Activated CD8-positive, alpha-beta memory T cell treated with anti-CD3 and anti-CD28 coated beads, Interleukin-2, amount 10 ng/mL, durations not matched to agents 7 days and 5 days (primary cell): ENCODE data around the gene TEDC1. TPM values are rescaled to one million over a fixed set of nuclear protein-coding genes. Genes with fewer than 3 reads are reported as not detected.

Source experiments
- ATAC-seq: fragments of 150-1000 bp; cut with Tn5 transposase; one replicate; pipeline ENCODE4 v1.10.0; 2021; ENCODE audit warnings: moderate library complexity
- CTCF ChIA-PET: fragments of 350-600 bp; sonication (Branson Sonifier 250); formaldehyde crosslinking; loops from one replicate; lab custom pipeline; 2021; ENCODE audit warnings: antibody characterized with exemption; lab: Charles Lee
- DNase-seq: peaks from one replicate; pipeline ENCODE4 v3.0.0-alpha.2; 2020
- H3K27ac Mint-ChIP-seq: one replicate; pipeline ENCODE4 v1.8.0; 2021; ENCODE audit warnings: mild to moderate bottlenecking, mixed read lengths
- H3K27me3 Mint-ChIP-seq: one replicate; pipeline ENCODE4 v1.8.0; 2021; ENCODE audit warnings: mixed read lengths
- H3K36me3 Mint-ChIP-seq: one replicate; pipeline ENCODE4 v1.8.0; 2021; ENCODE audit warnings: mild to moderate bottlenecking, mixed read lengths
- H3K4me1 Mint-ChIP-seq: one replicate; pipeline ENCODE4 v1.8.0; 2021; ENCODE audit warnings: mixed read lengths
- H3K4me3 Mint-ChIP-seq: one replicate; pipeline ENCODE4 v1.8.0; 2021; ENCODE audit warnings: mild to moderate bottlenecking, moderate library complexity, mixed read lengths
- H3K9me3 Mint-ChIP-seq: one replicate; pipeline ENCODE4 v1.8.0; 2022; ENCODE audit warnings: low read depth, mixed read lengths
- total RNA-seq, 2 experiments: library from RNA; stranded (reverse); gene quantifications; one replicate each; pipeline ENCODE4 v1.2.3, GENCODE V29; 2021

Gene TEDC1
- total RNA-seq, 2 experiments from 2014 or later: 40.6 to 56.8 TPM

DNA sequence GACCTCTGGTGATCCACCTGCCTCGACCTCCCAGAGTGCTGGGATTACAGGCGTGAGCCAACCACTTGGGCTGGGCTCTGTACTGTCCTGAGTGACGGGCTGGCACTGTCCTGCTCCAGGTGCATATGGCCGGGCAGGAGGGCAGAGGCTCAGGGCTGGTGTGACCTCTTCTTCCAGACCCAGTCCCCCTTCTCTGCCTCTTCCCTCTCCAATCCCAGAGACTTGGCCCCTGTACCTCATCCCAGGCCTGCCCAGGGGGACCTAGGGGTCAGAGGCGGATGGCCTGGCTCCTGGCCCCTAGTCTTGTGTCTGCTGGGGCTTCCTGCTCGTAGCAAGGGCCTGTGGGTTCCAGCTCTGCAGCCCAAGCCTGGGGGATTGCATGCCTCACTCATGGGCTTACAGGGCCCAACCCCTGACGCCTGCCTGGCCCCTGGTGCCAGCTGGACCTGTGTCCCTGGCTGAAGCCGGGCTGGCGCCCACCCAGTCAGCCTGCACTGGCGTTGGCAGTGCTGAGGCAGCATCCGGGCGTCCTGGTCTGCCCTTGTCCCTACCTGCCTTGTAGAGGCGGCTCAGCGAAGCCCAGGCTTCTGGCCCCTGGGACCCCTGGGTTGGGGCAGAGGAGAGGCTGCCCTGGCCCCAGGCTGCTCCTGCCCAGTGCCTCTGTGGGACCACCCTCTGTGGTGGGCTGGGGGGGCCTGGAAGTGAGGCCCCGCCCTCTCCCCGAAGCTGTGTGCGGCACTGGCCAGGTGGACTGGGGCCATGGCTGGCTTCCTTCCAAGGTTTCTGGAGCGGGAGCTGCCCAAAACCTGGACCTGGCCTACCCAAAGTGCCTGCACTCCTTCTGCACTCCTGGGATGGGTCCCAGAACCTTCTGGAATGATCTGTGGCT lies 4.3 kb downstream of the TEDC1 start:
- no peaks in the 10 kb centered on the region for H3K36me3 Mint-ChIP-seq
- H3K4me1 Mint-ChIP-seq: peaks cover 6% of the 10 kb centered on the region
- H3K4me3 Mint-ChIP-seq: no peak overlapping the region
- H3K27ac Mint-ChIP-seq: no peak overlapping the region
- no peaks in the 10 kb centered on the region for H3K27me3 Mint-ChIP-seq
- CTCF ChIA-PET: no interaction called here
- H3K9me3 Mint-ChIP-seq: no peaks in the 10 kb centered on the region
- DNase-seq (no peak), ATAC-seq (no peak)

DNA sequence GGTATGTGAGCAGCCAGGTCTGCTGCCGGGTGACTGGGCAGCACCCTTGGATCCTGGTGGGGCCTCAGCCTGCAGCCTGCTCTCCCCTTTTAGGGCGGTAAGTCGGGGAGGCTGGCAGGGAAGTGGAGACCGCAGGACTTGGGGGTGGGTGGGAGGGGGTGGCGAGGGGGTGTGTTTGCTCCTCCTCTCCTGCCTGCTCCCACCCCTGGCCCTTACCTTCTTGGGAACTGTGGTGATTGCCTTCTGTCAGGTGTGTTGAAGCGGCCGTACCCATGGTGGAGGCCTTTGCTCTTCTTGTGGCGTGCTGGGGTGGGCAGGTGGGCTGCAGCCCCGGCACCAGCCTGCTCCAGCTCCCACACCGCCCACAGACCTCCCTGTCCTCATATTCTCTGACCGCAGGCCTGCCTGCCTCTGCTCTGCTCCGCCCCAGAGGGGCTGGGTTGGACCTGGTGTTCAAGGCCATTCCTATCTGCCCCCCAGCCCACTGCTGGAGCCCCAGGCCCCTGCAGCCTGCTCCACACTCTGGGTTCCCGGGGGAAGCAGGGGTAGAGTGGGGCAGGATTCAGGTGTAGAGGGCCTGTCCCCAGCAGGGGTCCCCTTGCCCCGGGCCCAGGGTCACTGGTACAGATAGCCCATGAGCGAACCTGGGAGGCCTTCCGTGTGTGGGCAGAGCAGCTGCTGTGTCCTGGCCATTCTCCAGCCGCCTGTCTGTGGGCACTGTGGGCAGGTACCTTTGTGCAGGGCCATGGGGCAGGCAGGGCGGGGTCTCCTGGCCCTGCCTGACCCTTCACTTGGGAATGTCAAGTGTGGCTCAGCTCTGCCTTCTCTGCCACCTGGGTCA lies 5.2 kb downstream of the TEDC1 start:
- no peaks in the 10 kb centered on the region for H3K9me3 Mint-ChIP-seq
- CTCF ChIA-PET: no interaction called here
- H3K4me1 Mint-ChIP-seq: peaks cover 6% of the 10 kb centered on the region
- ATAC-seq (no peak), DNase-seq (peak; percentile 38)
- no peak overlapping the region for H3K27ac Mint-ChIP-seq
- no peaks in the 10 kb centered on the region for H3K36me3 Mint-ChIP-seq
- H3K27me3 Mint-ChIP-seq: no peaks in the 10 kb centered on the region
- H3K4me3 Mint-ChIP-seq: no peak overlapping the region

DNA sequence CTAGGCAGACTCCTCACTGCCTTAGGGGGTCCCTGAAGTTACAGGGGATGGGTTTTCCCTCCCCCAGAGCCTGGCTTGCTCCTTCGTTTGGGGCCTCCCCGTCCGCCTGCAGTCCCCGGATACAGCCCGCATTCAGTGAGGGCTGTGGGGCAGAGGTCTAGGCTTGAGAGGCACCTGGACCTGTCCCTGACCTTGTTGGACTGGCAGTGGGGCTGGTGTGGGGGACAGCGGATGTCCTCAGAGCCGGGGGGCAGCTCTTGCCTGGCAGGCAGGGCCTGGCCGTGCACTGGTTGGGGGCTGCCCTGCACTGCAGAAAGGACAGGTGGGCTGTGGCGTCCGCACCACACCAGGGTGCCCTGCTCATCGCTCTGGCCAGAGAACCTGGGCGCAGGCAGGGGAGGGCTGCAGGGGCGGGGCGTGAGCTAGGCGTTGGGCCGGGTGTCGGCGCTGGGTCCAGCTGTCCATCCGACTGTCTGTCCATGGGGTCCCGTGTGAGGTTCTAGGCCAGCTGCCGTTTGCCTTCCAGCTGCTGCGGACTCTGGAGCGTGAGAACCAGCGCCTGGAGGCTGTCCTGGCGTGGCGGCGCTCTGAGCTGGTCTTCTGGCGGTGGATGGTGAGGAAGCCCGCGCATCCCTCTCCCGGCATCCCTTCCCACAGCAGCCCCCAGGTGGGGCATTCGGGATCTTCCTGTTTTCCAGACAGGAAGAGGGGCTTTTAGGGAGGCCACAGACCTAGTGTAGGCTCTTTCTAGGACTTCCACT lies 6.0 kb downstream of the TEDC1 start:
- Mint-ChIP-seq H3K9me3 (no peaks in the 10 kb centered on the region), H3K27ac (no peak overlapping the region), H3K27me3 (no peaks in the 10 kb centered on the region), H3K4me1 (peaks cover 2% of the 10 kb centered on the region), H3K4me3 (no peak overlapping the region), H3K36me3 (no peaks in the 10 kb centered on the region)
- ATAC-seq: no peak
- DNase-seq: no peak
- CTCF ChIA-PET: no interaction called here

DNA sequence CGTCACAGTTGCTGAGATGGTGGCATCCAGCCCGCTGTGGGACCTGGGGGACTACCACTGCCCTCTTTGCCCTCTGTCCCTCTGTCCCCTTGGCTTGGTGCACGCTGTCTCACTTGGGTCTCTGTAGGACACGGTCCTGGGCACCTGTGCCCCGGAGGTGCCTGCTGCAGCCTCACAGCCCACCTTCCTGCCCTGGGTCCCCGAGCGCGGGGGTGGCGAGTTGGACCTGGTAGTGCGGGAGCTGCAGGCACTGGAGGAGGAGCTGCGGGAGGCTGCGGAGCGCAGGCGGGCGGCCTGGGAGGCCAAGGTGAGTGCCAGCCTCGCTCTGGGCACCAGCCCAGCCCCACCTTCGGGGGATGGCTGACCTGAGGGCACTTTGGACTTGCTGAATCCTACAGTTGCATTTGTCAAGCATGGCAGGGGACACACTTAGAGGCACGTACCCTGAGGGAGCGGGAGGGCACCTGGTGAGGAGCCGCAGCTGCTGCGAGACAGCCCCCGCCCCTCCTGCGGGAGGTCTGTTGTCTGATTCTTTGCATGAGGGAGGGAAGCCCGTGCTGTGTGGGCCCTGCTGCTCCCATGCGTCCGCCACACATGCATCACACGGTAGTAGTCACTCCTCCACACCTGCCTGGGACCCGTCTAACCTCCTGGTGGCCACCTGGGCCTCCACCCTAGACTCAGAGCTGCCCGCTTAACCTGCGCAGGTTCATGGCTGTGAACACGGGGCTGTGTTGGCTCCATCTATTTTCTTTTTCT lies 6.8 kb downstream of the TEDC1 start:
- no peak overlapping the region for H3K4me3 Mint-ChIP-seq
- no peak overlapping the region for H3K27ac Mint-ChIP-seq
- H3K4me1 Mint-ChIP-seq: no peaks in the 10 kb centered on the region
- ATAC-seq (no peak), DNase-seq (no peak)
- H3K9me3 Mint-ChIP-seq: no peaks in the 10 kb centered on the region
- no peaks in the 10 kb centered on the region for H3K27me3 Mint-ChIP-seq
- CTCF ChIA-PET: no interaction called here
- H3K36me3 Mint-ChIP-seq: no peaks in the 10 kb centered on the region

DNA sequence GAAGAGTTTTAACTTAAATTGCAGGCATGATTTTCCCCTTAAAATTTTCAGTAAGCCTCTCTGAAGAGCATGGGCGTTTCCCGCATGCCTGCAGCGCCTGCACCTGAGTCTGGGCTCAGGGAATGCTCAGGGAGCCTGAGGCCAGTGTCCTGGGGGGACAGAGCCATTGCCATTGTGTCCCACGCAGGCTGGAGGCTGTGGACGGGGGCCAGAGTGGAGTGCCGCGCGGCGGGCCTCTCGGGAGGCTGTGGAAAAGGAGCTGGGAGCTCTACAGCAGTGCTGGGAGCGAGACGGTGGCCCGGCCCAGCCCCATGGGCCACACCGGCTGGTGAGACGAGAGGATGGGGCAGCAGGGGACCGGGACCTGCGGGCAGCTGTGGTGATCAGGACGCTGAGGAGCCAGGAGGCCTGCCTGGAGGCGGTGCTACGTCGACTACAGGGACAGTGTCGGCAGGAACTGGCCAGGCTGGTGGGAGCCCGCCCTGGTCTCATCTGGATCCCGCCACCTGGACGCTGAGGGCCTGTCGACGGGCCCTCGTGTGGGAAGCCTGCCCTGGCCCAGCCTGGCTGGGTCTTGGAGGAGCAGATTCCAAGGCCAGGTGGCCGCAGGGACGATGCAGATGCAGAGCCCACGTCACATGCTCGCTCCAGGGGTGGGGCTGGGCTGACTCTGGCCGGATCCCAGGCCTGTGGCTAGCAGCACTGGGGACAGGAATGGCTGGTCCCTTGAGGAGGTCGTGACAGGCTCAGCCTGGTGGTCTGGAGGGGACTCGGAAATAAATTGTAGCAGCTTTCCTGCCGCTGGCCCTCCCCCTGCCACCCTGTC lies 7.6 kb downstream of the TEDC1 start:
- Mint-ChIP-seq H3K4me1 (no peaks in the 10 kb centered on the region), H3K27me3 (no peaks in the 10 kb centered on the region), H3K9me3 (no peaks in the 10 kb centered on the region), H3K36me3 (no peaks in the 10 kb centered on the region), H3K27ac (no peak overlapping the region), H3K4me3 (no peak overlapping the region)
- CTCF ChIA-PET: no interaction called here
- ATAC-seq: no peak
- no peak for DNase-seq

DNA sequence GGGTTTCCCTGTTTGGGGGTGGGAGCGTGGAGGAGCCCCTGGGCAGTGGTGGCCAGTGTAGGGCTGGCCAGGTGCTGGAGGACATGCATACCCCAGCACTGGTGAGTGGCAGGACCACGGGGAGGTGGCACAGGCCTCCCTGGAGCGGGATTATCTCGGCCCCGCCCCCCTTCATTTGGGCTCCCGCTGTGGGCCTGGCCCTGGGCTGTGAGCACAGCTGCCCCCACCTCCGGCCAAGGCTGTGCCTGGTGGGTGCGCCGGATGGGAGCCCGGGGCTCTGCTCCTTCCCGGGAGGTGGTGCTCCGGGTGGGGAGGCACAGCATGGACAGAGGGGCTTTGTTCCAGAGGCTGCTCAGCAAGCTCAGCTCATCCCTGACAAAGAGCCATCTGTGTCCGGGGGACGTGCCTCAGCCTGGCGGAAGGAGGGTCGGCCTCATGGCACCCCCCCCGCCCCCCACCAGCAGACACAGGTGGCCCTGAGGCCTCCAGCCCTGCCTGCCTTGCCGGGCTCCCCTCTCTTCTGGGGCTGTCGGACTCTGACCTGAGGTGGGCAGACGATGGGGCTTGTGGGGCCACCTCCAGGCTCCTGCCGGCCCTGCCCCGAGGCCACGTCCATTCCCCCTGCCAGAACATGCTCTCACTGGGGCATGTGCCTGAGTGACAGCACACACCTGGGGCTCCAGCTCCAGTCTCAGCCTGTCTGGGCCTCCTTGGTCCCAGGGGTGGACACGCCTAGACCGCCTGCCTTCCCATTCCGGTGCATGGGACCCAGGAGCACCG lies 8.4 kb downstream of the TEDC1 start:
- Mint-ChIP-seq H3K4me3 (no peak overlapping the region), H3K27ac (no peak overlapping the region), H3K4me1 (no peaks in the 10 kb centered on the region), H3K27me3 (no peaks in the 10 kb centered on the region), H3K36me3 (no peaks in the 10 kb centered on the region), H3K9me3 (no peaks in the 10 kb centered on the region)
- DNase-seq (no peak), ATAC-seq (no peak)
- CTCF ChIA-PET: no interaction called here

DNA sequence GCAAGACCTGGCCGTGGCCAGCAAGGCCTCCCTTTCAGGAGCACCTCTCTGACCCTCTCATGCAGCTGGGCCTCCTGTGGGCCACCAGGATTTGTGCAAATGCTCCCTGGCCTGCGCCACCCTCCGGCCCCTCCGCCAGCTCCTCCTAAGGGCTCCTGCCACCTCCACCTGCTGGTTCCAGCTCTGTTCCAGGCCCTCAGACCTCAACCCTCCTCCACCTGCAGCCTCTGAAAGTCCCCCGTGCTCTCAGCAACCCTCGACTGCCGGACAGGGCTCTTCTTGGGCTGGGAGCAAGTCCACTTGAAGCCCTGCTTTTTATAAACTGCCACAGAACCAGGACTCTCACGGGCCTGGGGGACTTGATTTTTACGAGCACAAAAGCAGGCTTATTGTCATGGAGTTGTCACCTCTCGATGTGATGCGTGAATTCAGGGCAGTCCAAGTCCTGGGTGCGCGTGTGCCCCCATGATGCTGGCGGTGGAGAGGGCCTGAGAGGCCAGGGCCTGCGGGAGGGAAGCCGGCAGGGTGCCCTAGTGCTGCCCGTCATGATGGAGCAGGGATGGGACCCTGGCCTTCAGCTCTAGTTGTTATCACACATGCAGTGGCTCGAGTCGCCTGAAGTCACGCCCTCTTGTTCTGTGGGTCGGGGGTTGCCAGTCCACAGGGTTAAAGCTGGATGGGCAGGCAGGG lies 9.1 kb downstream of the TEDC1 start:
- H3K27me3 Mint-ChIP-seq: no peaks in the 10 kb centered on the region
- CTCF ChIA-PET: interaction anchor here (0.9 kb wide), 1 partner anchor 9 kb away, joined by 3 read pairs; no protein-coding TSS in a partner anchor
- ATAC-seq: no peak
- no peak for DNase-seq
- no peaks in the 10 kb centered on the region for H3K4me1 Mint-ChIP-seq
- H3K27ac Mint-ChIP-seq: no peak overlapping the region
- H3K36me3 Mint-ChIP-seq: no peaks in the 10 kb centered on the region
- no peaks in the 10 kb centered on the region for H3K9me3 Mint-ChIP-seq
- no peak overlapping the region for H3K4me3 Mint-ChIP-seq

DNA sequence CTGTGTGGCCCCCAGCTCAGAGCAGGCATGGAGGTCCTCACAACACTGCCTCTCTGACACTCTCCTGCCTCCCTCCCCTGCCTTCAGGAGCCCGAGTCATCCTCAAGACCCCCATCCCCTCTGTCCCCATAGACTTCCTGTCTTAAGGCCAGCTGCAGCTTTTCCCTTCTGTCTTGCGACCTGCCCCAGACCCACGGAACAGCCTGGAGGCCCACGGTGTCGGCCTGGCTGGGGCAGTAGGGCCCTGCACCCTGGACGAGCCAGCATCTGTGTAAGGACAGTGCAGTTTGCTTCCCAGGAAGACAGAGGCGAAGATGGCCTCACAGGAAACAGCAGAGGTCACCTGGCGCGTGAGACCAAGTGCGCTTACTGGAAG lies 9.7 kb downstream of the TEDC1 start:
- CTCF ChIA-PET: interaction anchor here (0.9 kb wide), 2 partner anchors 9 to 11 kb away, joined by 3 to 4 read pairs; no protein-coding TSS in a partner anchor
- ATAC-seq: no peak
- Mint-ChIP-seq H3K27ac (no peak overlapping the region), H3K27me3 (no peaks in the 10 kb centered on the region), H3K9me3 (no peaks in the 10 kb centered on the region), H3K4me1 (no peaks in the 10 kb centered on the region), H3K36me3 (no peaks in the 10 kb centered on the region), H3K4me3 (no peak overlapping the region)
- DNase-seq: no peak

DNA sequence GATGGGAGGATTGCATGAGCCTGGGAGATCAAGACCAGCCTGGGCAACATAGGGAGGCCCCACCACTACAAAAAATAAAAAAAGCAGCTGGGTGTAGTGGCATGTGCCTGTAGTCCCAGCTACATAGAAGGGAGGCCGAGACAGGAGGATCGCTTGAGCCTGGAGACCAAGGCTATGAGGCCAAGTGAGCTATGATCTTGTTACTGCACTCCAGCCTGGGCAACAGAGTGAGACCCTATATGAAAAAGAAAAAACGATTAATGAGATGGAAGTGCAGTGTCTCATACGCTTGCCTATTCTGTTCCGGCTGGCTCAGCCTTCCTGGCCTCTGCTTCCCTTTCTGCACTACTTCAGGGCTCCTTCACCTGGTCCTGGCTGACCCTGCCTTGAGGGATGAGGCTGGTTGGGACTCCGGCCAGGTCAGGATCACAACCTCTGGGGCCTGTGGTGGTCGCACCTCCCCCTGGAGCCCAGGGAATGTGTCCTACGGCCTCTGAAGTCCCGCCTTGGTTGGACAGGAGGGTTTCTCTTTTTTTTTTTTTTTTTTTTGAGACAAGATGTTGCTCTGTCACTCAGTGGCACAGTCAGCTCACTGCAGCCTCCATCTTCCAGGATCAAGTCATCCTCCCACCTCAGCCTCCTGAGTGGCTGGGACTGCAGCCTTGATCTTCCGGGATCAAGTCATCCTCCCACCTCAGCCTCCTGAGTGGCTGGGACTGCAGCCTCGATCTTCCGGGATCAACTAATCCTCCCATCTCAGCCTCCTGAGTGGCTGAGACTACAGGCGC lies 10.7 kb downstream of the TEDC1 start:
- H3K27ac Mint-ChIP-seq: no peak overlapping the region
- H3K36me3 Mint-ChIP-seq: no peaks in the 10 kb centered on the region
- no peaks in the 10 kb centered on the region for H3K4me1 Mint-ChIP-seq
- no peak for ATAC-seq
- peaks cover 3% of the 10 kb centered on the region for H3K27me3 Mint-ChIP-seq
- CTCF ChIA-PET: interaction anchor here (0.6 to 1.6 kb wide), 3 partner anchors 12 to 74 kb away, joined by 3 to 5 read pairs (median 4); no protein-coding TSS in a partner anchor
- no peak for DNase-seq
- no peaks in the 10 kb centered on the region for H3K9me3 Mint-ChIP-seq
- no peak overlapping the region for H3K4me3 Mint-ChIP-seq

DNA sequence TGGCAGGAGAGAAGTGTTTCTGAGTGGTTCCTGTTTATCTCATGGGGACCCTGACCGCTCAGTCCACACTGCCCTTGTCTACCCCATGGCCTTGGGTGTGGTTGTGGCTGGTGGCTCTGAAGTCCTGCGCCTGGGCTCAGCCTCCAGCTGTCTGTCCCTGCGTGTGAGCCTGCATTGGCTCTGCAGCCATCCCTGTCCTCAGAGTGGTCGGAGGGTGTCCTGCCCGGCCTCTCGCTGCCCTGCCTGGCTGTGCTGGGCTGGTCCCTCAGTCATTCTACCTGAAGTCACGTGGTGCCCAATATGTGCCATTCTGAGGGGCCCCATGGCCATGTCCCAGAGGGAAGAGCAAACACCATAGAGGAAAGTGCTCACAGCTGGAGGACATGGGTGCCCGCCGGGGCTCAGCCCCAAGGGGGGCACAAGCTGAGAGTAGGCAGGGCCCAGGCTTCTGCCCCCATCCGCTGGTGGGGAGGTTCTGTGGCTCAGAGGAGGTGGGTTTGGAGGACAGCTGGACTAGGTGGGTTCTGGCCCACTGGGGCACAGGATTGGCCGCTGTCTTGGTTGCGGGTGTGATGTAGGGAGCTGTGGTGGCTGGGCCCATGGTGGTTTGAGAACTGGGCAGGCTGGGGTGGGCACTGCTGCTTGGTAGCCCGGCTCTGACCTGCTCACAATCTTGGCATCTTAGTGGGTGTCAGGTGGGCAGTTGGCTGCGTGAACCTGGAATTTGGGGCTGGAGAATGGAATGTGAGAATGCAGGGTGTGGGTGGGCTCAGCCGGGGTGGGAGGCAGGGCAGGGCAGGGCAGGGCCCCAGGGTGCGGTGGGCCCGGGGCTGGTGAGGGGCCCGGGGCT lies 11.6 kb downstream of the TEDC1 start:
- Mint-ChIP-seq H3K36me3 (no peaks in the 10 kb centered on the region), H3K4me3 (no peak overlapping the region), H3K4me1 (no peaks in the 10 kb centered on the region), H3K27me3 (peaks cover 5% of the 10 kb centered on the region), H3K9me3 (no peaks in the 10 kb centered on the region), H3K27ac (no peak overlapping the region)
- DNase-seq (no peak), ATAC-seq (no peak)
- CTCF ChIA-PET: interaction anchor here (0.8 to 1.6 kb wide), 2 partner anchors 34 to 55 kb away, joined by 3 read pairs; no protein-coding TSS in a partner anchor
